RCC 7860 (cell line): ENCODE measurements around the gene AHRR.
A peak's percentile ranks its signal among the peaks of the same experiment; 100 is the strongest.
"Not testable (repeated sequence)": the region's sequence is repeated elsewhere in the genome, so short reads cannot be mapped to it uniquely, and the experiment has no call there.

Source experiments
- DNase-seq: peaks from one replicate; pipeline ENCODE4 v3.0.0-alpha.2; 2015; ENCODE audit warnings: low spot score
- FAIRE-seq: peaks from 2 replicates; lab custom pipeline; 2012; peaks lifted over from hg19 to GRCh38; lab: Jason Lieb, UNC

The AHRR gene

GRCh38 chr5:305050-305449, 16.5 kb upstream of the AHRR start:
- no peak for DNase-seq
- FAIRE-seq = no peak

GRCh38 chr5:305459-305858, 16.1 kb upstream of the AHRR start:
- DNase-seq (no peak), FAIRE-seq (no peak)

GRCh38 chr5:306011-306805, 15.3 kb upstream of the AHRR start:
- FAIRE-seq = no peak

GRCh38 chr5:307306-307705, 14.2 kb upstream of the AHRR start:
- DNase-seq = no peak
- FAIRE-seq = no peak

More at GRCh38 chr5:306011-306805, 15.3 kb upstream of the AHRR start:
- no peak for DNase-seq

GRCh38 chr5:307794-308579, 13.5 kb upstream of the AHRR start:
- no peak for DNase-seq
- no peak for FAIRE-seq

GRCh38 chr5:308672-309271, 12.7 kb upstream of the AHRR start:
- peak; percentile 11 for FAIRE-seq
- DNase-seq = peak; percentile 56

- not testable (repeated sequence) for FAIRE-seq, DNase-seq
Observed at GRCh38 chr5:309831-310230, 11.7 kb upstream of the AHRR start.

GRCh38 chr5:310516-310915, 11.0 kb upstream of the AHRR start:
- no peak for FAIRE-seq
- no peak for DNase-seq

- DNase-seq (peak; percentile 42), FAIRE-seq (no peak)
Observed at GRCh38 chr5:310941-311434, 10.5 kb upstream of the AHRR start.

- no peak for FAIRE-seq
Observed at GRCh38 chr5:311963-312362, 9.6 kb upstream of the AHRR start.

GRCh38 chr5:312845-313244, 8.7 kb upstream of the AHRR start:
- FAIRE-seq = no peak
- DNase-seq = no peak

More at GRCh38 chr5:311963-312362, 9.6 kb upstream of the AHRR start:
- no peak for DNase-seq

- FAIRE-seq = no peak
Observed at GRCh38 chr5:313265-313664, 8.2 kb upstream of the AHRR start.

GRCh38 chr5:313806-314376, 7.6 kb upstream of the AHRR start:
- no peak for DNase-seq
- FAIRE-seq = no peak

More at GRCh38 chr5:313265-313664, 8.2 kb upstream of the AHRR start:
- DNase-seq = no peak

GRCh38 chr5:314676-315487, 6.6 kb upstream of the AHRR start:
- FAIRE-seq (no peak), DNase-seq (no peak)

GRCh38 chr5:315488-316209, 5.9 kb upstream of the AHRR start:
- FAIRE-seq (no peak), DNase-seq (no peak)

- DNase-seq (no peak), FAIRE-seq (no peak)
Observed at GRCh38 chr5:316210-317085, 5.1 kb upstream of the AHRR start.

GRCh38 chr5:317086-317811, 4.3 kb upstream of the AHRR start:
- no peak for FAIRE-seq

GRCh38 chr5:318341-318897, 3.1 kb upstream of the AHRR start:
- DNase-seq = peak; percentile 78
- FAIRE-seq = peak; percentile 73

More at GRCh38 chr5:317086-317811, 4.3 kb upstream of the AHRR start:
- DNase-seq = no peak
